Activated T-cell treated with anti-CD3 and anti-CD28 coated beads, Interleukin-2, amount 50 U/mL, for 4 hours (primary cell): ENCODE data around the gene SYT2. TPM values are rescaled to one million over a fixed set of nuclear protein-coding genes. Genes with fewer than 3 reads are reported as not detected.
"Not testable (repeated sequence)": the region's sequence is repeated elsewhere in the genome, so short reads cannot be mapped to it uniquely, and the experiment has no call there.

Source experiments
- ATAC-seq, 2 donors: fragments of 200-7000 bp; cut with Tn5 transposase; one replicate each; pipeline ENCODE4 v1.10.0; 2021
- DNase-seq: peaks from one replicate; pipeline ENCODE4 v3.0.0-alpha.2; 2020
- H3K27me3 Mint-ChIP-seq: one replicate; pipeline ENCODE4 v1.8.0; 2021; ENCODE audit warnings: low read depth, mixed read lengths
- H3K36me3 Mint-ChIP-seq: one replicate; pipeline ENCODE4 v1.8.0; 2022; ENCODE audit warnings: mixed read lengths; ENCODE audit not compliant: insufficient read depth
- H3K4me1 Mint-ChIP-seq: one replicate; pipeline ENCODE4 v1.8.0; 2021; ENCODE audit warnings: low read depth, mixed read lengths
- H3K4me3 Mint-ChIP-seq: one replicate; pipeline ENCODE4 v1.8.0; 2021; ENCODE audit warnings: mild to moderate bottlenecking, moderate library complexity, mixed read lengths
- H3K9me3 Mint-ChIP-seq: one replicate; pipeline ENCODE4 v1.8.0; 2021; ENCODE audit warnings: mixed read lengths
- total RNA-seq, 3 donors: library from RNA; stranded (reverse); gene quantifications; one replicate each; pipeline ENCODE4 v1.2.1, GENCODE V29; 2021

Gene SYT2
- total RNA-seq, 3 donors from 2014 or later: not detected

DNA sequence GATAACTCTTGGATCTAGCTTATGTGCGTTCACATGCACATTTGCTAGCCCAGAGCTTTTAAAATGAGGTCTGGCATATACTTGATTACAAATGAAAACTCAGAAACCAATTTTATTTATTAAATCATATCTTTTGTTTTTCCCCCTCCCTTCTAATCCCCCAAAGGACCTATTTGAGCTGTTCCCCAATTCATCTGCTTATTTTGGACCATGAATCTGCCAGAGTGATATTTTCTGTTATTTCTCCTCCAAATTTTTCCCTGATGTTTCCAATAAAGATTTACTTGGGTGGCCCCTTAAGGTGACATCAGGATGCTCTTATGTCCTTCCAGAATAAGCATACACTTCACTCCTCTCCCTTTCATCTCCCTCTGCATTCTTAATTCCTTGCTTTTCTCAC is 123.4 kb downstream of the SYT2 start:
- Mint-ChIP-seq H3K9me3 (no peaks in the 10 kb centered on the region), H3K36me3 (peaks cover 8% of the 10 kb centered on the region), H3K4me1 (no peaks in the 10 kb centered on the region), H3K4me3 (no peak overlapping the region), H3K27me3 (no peaks in the 10 kb centered on the region)
- DNase-seq (no peak), ATAC-seq (no peak)

DNA sequence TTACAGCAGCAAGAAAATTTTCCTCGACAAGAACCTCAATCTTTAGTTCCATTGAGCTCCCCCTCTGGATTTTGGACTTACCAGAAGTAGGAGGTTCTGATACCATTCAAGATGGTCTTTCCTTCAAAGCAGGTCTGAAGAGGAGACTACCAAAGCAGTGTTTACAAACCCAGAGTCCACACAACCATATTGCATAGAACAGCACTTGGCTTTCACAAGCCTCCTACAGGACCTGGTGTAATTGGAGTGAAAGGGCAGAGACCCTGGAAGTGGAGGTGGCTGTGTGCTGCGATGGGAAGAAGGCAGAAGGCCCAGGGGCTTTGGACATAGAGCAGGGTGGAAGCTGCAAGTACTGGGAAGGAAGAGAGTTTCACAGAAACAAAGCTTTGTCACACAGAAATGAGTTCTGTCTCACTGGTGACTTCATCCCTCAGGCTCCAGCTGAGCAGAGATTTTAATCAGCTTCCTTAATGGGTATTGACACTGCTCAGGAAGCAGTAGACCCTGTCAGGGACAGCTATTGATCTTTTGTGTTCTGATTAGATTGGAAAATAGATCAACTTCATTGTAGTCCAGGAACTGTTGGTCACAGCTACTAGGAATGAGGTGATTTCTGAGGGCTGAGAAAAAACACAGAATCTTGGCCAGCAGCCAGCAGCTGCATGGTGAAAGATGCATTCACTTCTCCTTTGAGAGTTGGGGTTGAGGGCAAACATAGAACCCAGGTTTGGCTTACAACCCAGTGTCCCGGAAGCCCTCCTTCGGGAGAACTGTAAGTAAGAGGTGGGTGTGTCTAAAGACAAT is 124.0 kb downstream of the SYT2 start:
- H3K36me3 Mint-ChIP-seq: peaks cover 13% of the 10 kb centered on the region
- DNase-seq (no peak), ATAC-seq (no peak)

DNA sequence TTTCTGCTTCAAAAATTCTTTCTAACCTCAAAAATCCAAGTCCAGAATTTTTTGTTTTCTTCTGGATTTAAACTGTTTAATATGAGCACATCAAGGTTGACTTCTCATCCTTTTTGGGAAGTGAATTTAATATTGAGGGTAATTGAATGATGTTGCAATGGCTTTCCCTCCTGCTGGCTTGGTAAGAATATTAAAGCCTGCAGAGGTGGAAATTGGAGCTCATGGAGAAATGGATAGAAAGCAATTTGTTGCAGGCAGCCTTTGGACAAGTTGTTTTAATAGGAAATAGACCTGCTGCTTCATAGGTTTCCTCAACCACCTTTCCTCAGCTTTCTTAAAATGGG is 124.7 kb downstream of the SYT2 start:
- H3K9me3 Mint-ChIP-seq: no peaks in the 10 kb centered on the region
- H3K36me3 Mint-ChIP-seq: peaks cover 19% of the 10 kb centered on the region
- no peak for ATAC-seq

More for the DNA sequence above, 124.0 kb downstream of the SYT2 start:
- no peaks in the 10 kb centered on the region for H3K27me3 Mint-ChIP-seq
- H3K4me1 Mint-ChIP-seq: no peaks in the 10 kb centered on the region
- no peak overlapping the region for H3K4me3 Mint-ChIP-seq
- H3K9me3 Mint-ChIP-seq: no peaks in the 10 kb centered on the region

DNA sequence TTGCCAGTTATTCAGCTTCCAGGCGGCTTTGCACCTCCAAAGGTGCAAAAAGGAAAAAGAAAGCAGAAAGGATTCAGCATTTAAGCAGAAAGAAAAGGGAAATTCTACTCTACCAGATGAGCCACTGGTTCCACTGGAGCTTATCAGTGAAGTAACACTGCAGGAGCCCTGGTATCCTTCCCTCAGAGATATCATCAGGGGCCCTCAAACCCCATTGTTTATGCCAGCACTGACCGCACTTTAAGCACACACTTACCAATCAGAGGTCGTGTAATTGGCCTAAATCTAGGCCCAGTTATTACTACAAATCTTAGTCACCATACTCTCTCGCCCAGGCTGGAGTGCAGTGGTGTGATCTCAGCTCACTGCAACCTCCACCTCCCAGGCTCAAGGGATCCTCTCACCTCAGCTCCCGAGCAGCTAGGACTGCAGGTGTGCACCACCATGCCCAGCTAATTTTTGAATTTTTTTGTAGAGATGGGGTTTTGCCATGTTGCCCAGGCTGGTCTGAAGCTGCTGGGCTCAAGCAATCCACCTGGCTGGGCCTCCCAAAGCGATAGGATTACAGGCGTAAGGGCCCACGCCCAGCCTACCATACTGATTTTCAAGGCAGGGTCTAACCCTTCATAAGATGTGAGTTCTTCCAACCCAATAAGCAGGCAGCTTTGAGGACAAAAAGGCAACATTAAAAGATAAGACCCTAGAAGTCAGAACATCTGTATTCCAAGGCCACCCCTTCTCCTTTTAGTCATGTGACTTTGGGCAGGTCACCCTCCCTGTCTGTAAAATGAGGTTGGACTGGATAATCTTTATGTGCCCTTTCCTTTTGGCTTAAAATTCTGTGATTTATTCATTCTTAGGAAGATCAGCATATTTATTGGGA is 125.3 kb downstream of the SYT2 start:
- Mint-ChIP-seq H3K36me3 (peaks cover 22% of the 10 kb centered on the region), H3K27me3 (no peaks in the 10 kb centered on the region), H3K9me3 (no peaks in the 10 kb centered on the region), H3K4me3 (no peak overlapping the region), H3K4me1 (no peaks in the 10 kb centered on the region)
- ATAC-seq (no peak), DNase-seq (no peak)

More for the DNA sequence above, 124.7 kb downstream of the SYT2 start:
- DNase-seq: no peak
- Mint-ChIP-seq H3K27me3 (no peaks in the 10 kb centered on the region), H3K4me3 (no peak overlapping the region), H3K4me1 (no peaks in the 10 kb centered on the region)

DNA sequence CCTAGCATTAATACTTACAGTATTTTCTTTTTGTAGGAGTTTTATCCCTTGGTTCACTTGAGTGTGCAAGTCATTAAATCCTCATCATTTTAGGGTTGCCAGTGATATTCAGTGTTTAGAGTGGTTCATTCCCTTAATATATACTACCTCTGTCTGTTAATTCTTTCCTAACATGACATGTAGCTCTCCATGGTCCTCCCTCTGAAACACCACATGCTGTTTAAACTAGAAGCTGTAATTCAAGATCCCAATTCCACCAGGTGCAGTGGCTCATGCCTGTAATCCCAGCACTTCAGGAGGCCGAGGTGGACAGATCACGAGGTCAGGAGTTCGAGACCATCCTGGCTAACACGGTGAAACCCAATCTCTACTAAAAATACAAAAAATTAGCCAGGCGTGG is 127.9 kb downstream of the SYT2 start:
- not testable (repeated sequence) for H3K4me1 Mint-ChIP-seq, ATAC-seq, H3K27me3 Mint-ChIP-seq, H3K4me3 Mint-ChIP-seq, H3K9me3 Mint-ChIP-seq, DNase-seq
- H3K36me3 Mint-ChIP-seq: peaks cover 27% of the 10 kb centered on the region

DNA sequence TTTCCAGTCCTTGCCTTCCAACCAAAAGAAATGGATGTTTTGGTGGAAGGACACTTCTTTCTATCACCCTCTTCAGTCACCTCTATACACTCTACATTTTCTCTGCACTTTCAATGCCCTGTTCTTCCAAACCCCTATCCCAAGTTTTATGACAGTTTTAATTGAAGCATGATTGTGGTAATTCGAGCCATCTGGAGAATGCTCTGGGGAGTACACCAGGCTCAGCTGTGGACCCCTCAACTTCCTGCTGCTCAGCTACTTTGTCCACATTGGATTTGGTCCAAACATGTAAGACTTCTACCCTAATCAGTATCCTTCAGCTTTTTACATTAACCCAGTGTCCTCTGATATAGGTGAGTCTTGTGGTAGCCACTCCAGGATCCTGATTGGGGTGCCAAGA is 129.6 kb downstream of the SYT2 start:
- no peaks in the 10 kb centered on the region for H3K4me1 Mint-ChIP-seq
- ATAC-seq (no peak), DNase-seq (no peak)
- peaks cover 27% of the 10 kb centered on the region for H3K36me3 Mint-ChIP-seq
- no peaks in the 10 kb centered on the region for H3K9me3 Mint-ChIP-seq
- H3K27me3 Mint-ChIP-seq: no peaks in the 10 kb centered on the region
- no peak overlapping the region for H3K4me3 Mint-ChIP-seq

DNA sequence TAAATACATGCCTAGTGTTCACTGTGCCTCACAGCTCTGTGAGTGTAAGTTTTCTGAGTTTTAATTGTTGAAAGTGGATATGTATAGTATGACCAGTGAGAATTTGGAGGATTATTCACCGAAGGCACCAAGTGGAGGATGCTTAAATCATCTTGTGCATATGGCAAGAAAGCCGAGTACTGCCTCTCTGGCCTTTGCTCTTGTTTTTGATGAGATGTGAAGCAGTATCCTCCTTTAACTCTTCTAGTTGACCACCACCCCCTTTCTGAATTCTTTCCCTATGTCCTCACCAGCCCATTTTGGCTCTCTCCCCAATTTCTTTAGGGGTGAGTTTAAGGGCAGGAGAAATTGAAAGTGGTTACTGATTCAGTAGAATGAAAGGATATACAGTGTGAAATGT is 130.4 kb downstream of the SYT2 start:
- H3K4me3 Mint-ChIP-seq: no peak overlapping the region
- peaks cover 33% of the 10 kb centered on the region for H3K36me3 Mint-ChIP-seq
- H3K27me3 Mint-ChIP-seq: no peaks in the 10 kb centered on the region
- DNase-seq (no peak), ATAC-seq (no peak)
- H3K4me1 Mint-ChIP-seq: no peaks in the 10 kb centered on the region
- H3K9me3 Mint-ChIP-seq: no peaks in the 10 kb centered on the region

DNA sequence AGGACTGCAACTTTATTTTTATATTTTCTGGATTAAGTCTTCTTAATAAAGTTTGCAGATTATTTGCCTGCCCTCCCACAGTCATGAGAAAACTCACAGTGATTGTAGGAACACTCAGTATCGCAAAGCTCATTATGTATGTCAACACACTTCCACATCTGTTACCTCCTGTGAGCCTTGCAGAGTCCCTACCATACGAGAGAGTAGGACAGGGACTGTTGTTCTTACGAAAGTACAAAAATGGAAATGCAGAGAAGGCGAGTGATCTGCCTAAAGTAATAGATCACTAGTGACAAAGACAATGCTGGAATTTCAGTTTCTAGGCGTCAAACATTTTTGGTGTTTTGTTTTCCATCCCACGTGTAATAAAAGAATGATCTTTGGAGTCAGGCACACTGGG is 131.7 kb downstream of the SYT2 start:
- Mint-ChIP-seq H3K36me3 (peaks cover 32% of the 10 kb centered on the region), H3K9me3 (no peaks in the 10 kb centered on the region), H3K4me3 (no peak overlapping the region), H3K4me1 (no peaks in the 10 kb centered on the region), H3K27me3 (no peaks in the 10 kb centered on the region)
- no peak for ATAC-seq
- no peak for DNase-seq

DNA sequence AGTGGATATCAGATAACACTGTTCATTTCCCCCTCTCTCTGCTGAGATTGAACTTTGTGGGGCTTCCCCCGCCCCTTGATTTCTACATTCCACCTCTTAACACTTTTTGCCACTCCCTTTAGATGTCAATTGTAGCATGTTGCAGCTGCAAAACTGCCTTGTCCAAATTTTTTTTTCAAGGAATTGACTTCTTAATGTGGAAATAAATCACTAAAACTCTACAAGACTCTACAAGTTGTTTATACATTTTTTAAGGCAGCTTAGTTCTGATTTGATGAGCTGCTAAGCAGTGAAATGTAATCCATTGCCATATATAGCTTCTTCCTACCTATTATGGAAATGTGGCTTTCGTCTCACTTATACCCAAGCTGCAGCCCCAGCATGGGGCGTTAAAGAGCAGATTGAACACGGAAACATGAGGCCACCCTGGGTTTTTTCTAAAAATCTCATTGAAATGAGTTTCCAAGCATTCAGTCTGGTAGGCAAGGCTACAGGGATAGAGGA is 132.2 kb downstream of the SYT2 start:
- H3K4me1 Mint-ChIP-seq: no peaks in the 10 kb centered on the region
- no peak overlapping the region for H3K4me3 Mint-ChIP-seq
- H3K27me3 Mint-ChIP-seq: no peaks in the 10 kb centered on the region
- DNase-seq: no peak
- ATAC-seq: no peak
- peaks cover 35% of the 10 kb centered on the region for H3K36me3 Mint-ChIP-seq
- H3K9me3 Mint-ChIP-seq: no peaks in the 10 kb centered on the region

DNA sequence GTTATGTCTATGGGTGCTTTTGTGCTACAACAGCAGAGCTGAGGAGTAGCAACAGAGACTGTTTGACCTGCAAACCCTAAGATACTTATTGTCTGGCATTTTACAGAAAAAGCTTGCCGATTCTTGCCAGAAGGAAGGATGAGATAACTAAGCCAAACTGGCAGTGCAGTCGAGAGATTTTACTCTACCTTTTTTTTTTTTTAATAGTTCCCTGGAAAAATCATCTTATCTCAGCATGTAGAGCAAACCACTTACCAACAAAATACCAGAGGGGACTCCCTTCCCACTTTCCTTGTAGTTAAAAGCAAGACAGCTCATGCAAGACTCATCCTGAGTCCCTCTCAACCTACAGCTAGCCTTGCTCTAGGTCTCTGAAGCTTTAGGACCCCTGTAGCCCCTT is 132.9 kb downstream of the SYT2 start:
- no peak for ATAC-seq
- H3K4me3 Mint-ChIP-seq: no peak overlapping the region
- H3K9me3 Mint-ChIP-seq: no peaks in the 10 kb centered on the region
- no peaks in the 10 kb centered on the region for H3K27me3 Mint-ChIP-seq
- no peaks in the 10 kb centered on the region for H3K4me1 Mint-ChIP-seq
- no peak for DNase-seq
- H3K36me3 Mint-ChIP-seq: peaks cover 40% of the 10 kb centered on the region

DNA sequence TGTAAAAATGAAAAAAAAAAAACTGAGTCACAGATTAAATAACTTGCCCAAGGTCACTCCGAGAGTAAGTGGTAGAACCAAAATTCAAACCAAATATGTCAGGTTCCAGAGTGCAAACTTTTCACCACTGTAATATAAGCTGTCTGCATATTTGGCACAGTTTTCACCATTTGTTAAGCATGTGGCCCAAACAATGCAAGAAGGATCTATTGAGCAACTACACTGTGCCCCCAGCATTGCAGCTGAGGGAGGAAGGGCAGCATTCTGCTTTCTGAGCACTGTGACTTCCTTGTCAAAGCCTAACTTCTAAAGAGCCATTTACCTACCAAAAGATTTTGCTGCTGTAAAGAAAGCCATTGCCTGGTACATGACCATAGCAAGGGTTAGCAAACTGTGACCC is 133.4 kb downstream of the SYT2 start:
- no peaks in the 10 kb centered on the region for H3K9me3 Mint-ChIP-seq
- no peaks in the 10 kb centered on the region for H3K27me3 Mint-ChIP-seq
- H3K36me3 Mint-ChIP-seq: peaks cover 35% of the 10 kb centered on the region
- DNase-seq: no peak
- ATAC-seq: no peak
- H3K4me3 Mint-ChIP-seq: no peak overlapping the region
- no peaks in the 10 kb centered on the region for H3K4me1 Mint-ChIP-seq

DNA sequence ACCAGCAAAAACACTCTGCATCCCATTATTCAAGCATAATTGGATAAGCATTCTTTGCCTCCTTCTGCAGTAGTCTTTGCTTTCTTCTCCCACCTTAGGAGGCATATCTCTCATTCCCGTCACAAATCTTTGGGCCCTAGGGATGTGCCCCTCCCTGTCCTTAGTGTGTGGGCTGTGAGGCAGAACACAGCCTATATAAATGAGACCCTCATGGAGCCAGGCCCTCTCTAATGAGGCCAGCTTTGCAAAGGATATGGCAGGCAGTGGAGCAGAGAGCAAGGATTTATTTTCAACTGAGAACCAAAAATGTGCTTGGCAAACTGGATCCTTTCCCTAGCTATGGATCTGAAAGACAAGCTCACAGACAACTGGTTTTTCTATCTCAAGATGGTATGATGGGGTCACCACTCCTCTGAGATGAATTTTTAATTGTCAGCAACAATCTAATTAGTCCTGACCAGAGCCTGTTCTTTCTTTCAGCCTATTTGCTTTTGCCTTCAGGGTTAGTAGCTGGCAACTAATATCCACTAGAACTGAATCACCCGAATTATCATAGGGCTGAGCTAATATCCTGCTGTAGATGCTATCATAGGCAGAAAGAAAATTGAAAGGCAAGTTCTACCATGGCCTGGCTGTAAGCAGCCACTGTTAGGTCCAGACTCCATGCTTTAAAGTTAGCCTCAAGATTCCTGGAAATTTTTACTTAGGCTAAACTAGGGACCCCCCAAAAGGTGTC is 134.2 kb downstream of the SYT2 start:
- ATAC-seq (no peak), DNase-seq (no peak)
- Mint-ChIP-seq H3K27me3 (no peaks in the 10 kb centered on the region), H3K4me3 (no peak overlapping the region), H3K4me1 (no peaks in the 10 kb centered on the region), H3K9me3 (no peaks in the 10 kb centered on the region), H3K36me3 (peaks cover 30% of the 10 kb centered on the region)

DNA sequence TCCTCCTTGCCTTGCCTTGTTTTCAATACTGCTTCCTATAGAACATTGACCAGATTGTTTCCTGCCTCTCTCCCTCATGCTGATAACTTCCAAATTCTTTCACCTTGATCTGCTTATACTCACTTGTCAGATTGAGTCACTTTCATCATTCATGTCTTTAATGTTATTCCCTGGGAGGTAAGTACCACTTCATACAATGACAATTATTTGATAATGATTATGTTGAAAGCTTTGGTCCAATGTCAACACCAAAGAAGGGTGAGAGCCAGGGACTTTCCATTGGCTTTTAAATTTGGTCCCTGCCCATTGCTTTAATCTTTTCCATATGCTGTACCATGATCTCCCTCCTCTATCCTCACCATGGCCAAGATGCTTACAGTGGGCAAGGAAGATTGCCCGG is 137.4 kb downstream of the SYT2 start:
- H3K9me3 Mint-ChIP-seq: no peaks in the 10 kb centered on the region
- H3K4me3 Mint-ChIP-seq: no peak overlapping the region
- peaks cover 31% of the 10 kb centered on the region for H3K36me3 Mint-ChIP-seq
- ATAC-seq: no peak
- DNase-seq: no peak
- H3K27me3 Mint-ChIP-seq: no peaks in the 10 kb centered on the region
- H3K4me1 Mint-ChIP-seq: no peaks in the 10 kb centered on the region

DNA sequence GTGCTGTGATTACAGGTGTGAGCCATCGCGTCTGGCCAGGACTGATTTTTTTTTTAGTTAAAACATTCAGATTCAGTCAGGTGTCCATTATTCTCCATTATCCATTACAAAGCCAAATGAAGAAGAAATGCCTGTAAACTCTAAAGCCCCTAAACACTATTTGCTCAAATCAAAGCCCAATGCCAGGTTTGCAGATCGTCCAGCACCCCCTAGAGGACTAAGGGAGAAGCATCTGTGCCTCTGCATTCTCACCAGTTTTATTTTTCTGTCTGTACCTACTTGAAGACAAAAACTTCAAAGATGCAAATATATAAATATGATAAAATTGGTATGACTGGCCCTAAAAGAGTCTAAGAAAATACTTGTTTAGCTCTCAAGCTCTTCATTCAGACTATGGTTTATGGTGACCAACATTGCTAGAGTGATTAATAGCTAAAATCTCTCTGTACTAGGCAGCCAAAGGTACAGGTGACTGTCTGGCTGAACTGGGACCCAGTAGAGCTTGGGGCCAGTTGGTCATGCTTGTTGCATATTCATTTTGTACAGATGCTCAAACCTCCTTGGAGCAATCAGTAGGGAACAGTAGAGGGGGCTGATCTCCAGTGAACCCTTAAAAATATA is 138.4 kb downstream of the SYT2 start:
- Mint-ChIP-seq H3K36me3 (peaks cover 38% of the 10 kb centered on the region), H3K4me1 (no peaks in the 10 kb centered on the region), H3K27me3 (no peaks in the 10 kb centered on the region), H3K4me3 (no peak overlapping the region), H3K9me3 (no peaks in the 10 kb centered on the region)
- DNase-seq (no peak), ATAC-seq (no peak)
